Prostate gland (tissue), 2 donors: ENCODE results near the gene AFF3.

ENCODE experiments used
- POLR2A ChIP-seq: fragments of 450-650 bp; IDR thresholded peaks from one replicate; pipeline ENCODE4 v1.6.1; 2016; ENCODE audit warnings: antibody characterized with exemption, mild to moderate bottlenecking
- POLR2AphosphoS5 ChIP-seq: sonication (generic); formaldehyde crosslinking; IDR thresholded peaks from one replicate; pipeline ENCODE4 v1.6.1; 2017; ENCODE audit warnings: antibody characterized with exemption
- TF ChIP-seq, protein P1 (sequence below), 4 experiments: fragments of 200-600 bp in 2 of 4; fragments of 450-650 bp in 2 of 4; sonication (generic) in 2 of 4; IDR thresholded peaks; 1 replicate in 3 of 4; 2 replicates in 1 of 4; pipeline ENCODE4 v1.5.1; 2016 to 2019; ENCODE audit warnings: antibody characterized with exemption in 4 of 4, mild to moderate bottlenecking in 2 of 4, moderate library complexity in 2 of 4

DNA sequence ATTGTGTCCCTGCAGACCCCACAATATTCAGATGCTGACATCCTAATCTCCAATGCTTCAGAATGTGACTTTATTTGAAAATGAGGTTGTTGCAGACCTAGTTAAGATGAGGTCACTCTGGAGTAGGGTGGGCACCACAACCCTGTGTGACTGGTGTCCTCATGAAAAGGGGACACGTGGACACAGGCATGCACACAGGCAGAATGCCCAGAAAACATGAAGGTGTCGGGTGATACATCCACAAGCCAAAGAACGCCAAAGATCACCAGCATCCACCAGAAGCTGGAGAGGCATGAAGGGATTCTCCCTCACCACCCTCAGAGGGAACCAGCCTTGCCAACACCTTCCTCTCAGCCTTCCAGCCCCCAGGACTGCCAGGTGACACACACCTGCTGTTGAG lies 69.3 kb downstream of the AFF3 start:
- no peak for TF ChIP-seq POLR2A
- TF ChIP-seq, protein P1, sequence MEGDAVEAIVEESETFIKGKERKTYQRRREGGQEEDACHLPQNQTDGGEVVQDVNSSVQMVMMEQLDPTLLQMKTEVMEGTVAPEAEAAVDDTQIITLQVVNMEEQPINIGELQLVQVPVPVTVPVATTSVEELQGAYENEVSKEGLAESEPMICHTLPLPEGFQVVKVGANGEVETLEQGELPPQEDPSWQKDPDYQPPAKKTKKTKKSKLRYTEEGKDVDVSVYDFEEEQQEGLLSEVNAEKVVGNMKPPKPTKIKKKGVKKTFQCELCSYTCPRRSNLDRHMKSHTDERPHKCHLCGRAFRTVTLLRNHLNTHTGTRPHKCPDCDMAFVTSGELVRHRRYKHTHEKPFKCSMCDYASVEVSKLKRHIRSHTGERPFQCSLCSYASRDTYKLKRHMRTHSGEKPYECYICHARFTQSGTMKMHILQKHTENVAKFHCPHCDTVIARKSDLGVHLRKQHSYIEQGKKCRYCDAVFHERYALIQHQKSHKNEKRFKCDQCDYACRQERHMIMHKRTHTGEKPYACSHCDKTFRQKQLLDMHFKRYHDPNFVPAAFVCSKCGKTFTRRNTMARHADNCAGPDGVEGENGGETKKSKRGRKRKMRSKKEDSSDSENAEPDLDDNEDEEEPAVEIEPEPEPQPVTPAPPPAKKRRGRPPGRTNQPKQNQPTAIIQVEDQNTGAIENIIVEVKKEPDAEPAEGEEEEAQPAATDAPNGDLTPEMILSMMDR (IDR thresholded peaks at IDR 0.05): no peak
- TF ChIP-seq POLR2AphosphoS5: no peak
